Stimulated activated CD4-positive, alpha-beta T cell treated with anti-CD3 and anti-CD28 coated beads, Interleukin-4, amount 100 ng/mL, for 4 hours (primary cell): ENCODE data around the gene IL36A.

ENCODE experiments used
- DNase-seq, 2 experiments: peaks; one replicate each; pipeline ENCODE4 v3.0.0-alpha.2; 2020

Gene IL36A

DNA sequence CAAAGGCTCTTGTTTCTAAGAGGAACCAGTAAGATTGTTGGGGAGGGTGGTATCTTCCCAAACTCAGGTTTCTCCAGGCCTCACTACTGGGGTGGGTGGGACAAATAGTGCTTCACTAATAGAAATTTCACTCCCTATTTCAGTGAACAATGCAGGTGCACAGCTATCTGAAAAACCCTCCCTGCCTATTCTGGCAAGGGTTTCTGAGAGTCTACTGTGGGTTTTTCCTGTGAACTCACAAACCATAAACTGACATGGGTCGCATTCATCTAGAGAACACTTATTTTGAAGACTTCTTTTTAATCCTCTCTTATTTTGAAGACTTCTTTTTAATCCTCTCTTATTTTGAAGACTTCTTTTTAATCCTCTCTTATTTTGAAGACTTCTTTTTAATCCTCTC, 4.4 kb downstream of the IL36A start:
- DNase-seq: no peak

- no peak for DNase-seq
These were observed 4.8 kb downstream of the IL36A start for GRCh38 chr2:113010088-113010487.

DNA sequence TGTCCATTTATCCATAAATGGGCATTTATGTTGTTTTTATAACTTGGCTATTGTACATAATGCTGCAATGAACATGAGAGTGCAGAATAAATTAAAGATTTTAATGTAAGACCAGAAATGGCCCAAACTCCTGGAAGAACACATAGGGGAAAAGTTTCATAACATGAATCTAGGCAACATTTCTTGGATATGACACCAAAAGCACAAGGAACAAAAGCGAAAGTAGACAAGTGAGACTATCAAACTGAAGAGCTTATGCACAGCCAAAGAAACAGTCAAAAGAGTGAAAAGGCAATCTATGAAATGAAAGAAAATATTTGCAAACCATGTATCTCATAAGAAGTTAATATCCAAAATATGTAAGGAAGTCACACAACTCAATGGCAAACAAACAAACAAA, 5.8 kb downstream of the IL36A start:
- DNase-seq: no peak

- DNase-seq: no peak
These were observed 7.4 kb downstream of the IL36A start for GRCh38 chr2:113012436-113013335.

DNA sequence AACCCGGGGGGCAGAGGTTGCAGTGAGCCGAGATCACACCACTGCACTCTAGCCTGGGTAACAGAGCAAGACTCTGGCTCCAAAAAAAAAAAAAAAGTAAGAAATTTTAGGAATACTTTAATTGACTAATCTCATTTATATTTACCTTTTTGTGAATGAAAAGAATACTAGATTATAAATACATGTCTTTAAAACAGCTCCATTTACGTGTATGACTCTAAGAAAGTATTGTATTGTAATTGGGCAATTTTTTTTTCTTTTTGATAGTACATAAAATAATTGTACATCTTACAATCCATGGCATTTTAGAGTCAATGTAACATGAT, 8.0 kb downstream of the IL36A start:
- no peak for DNase-seq

- no peak for DNase-seq
These were observed 8.8 kb downstream of the IL36A start for GRCh38 chr2:113014067-113014466.

GRCh38 chr2:113015042-113015441, 9.8 kb downstream of the IL36A start:
- DNase-seq: no peak

GRCh38 chr2:113015655-113016054, 10.4 kb downstream of the IL36A start:
- DNase-seq: no peak

DNA sequence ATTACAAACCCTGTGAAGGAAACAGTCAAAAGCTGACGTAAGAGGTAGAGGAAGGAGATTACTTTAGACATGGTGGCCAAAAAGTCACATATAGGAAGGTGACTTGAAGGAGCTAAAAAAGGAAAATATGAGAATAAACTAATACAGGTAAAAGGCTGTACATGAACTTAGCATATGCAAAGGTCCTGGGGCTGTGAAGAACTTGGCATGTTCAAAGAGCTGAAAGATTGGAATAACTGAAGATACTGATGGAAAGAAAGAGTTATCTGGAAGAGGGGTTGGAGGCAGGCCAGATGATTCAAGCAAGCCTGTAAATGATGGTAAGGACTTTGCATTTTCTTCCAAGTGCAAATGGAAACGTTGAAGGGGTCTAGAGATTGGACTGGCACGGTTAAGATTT, 13.2 kb downstream of the IL36A start:
- DNase-seq: no peak

DNA sequence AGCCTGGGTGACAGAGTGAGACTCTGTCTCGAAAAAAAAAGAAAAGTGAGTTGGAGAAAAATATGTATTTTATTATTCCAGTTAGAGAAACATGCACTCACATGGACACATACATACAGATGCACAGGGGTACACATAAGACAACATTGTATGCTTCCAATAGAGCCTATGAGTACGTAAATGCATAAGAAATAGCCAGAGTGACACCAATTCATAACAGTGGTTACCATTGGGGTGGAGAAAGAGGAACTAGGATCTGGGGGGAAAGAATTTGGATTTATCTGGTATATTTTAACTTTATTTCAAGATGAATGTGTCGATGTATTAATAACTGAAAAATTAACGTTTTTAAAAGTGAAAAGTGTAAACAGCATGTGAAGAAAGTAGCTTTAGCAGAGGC, 16.1 kb downstream of the IL36A start:
- DNase-seq: no peak

- DNase-seq: no peak
These were observed 19.5 kb downstream of the IL36A start for GRCh38 chr2:113024764-113025163.

GRCh38 chr2:113025737-113026136, 20.5 kb downstream of the IL36A start:
- DNase-seq: no peak

GRCh38 chr2:113027691-113028090, 22.4 kb downstream of the IL36A start:
- DNase-seq: no peak

DNA sequence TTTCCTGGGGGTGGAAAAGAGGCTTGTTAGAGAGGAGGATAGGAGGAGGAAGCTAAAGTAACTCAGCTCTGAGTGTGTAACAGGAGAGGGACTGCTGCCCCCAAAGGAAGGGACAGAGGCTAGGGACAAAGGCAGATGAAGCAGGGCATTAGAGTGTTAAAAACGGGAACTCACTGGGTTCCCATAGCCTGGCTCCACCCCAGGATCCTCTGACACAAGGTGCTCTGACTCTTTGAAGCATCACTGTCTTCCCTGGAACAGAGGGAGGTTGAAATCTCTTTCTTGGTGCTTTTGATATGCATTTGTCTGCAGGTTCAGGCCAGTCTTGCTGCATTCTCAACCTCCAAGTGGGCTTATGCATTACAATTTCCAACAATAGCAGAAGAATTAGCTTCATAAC, 22.9 kb downstream of the IL36A start:
- DNase-seq: no peak

GRCh38 chr2:113032737-113033136, 27.5 kb downstream of the IL36A start:
- DNase-seq: no peak

DNA sequence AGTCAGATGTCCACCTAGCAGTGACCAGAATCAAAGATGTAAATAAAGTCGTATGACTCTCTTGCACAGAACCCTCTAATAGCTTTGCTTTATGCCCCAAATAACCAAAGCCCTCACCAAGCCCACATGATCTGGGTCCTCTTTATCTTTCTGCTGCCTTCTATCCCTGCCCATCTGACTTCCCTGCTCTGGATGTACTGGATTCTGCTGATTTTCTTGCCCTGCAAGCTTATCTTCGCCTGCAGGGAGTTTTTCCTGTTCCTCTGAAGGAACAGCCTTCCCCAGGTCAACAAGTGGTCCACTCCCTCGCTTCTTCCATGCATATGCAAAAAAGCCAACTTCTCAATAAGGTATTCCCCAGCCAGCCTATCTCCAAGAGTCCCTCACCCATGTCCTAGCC, 28.8 kb downstream of the IL36A start:
- no peak for DNase-seq

- DNase-seq: no peak
These were observed 31.5 kb downstream of the IL36A start for GRCh38 chr2:113036763-113037162.

DNA sequence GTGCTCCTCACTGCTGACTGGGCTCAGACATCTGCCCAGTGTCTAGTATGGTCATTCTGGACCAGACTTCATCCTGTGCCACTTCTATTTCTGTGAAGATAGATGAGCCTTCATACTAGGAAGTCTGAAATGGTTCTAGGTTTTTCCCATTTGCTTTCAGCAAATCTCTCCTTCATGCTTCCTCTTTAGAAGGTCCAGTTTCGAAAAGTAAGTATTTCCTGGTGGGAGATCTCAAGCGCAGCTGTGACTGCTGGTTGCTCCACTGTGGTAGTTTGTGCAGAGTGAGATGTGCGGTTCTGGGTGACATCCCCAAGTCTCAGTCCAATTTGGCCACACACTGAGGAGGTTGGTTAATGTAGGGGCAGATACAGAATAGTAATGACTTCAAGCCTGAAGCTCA, 33.0 kb downstream of the IL36A start:
- DNase-seq: no peak

DNA sequence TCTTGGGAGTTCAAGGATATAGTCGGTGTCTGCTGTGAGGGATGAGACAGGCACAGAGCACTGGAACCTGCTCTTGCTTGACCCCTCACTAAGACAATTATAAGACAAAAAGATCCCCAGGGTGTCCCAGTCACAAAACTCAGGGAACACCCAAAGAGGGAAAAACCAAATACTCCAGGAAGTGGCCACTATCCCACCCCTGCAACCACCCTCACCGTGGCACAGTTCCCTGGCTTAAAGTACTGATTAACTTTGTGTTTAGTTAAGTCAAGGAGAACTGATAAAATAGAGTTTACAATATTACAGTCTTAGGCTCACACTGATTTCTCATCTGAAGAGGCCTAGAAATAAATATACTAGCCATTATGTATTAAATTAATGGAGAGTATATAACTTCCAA, 33.9 kb downstream of the IL36A start:
- no peak for DNase-seq

- no peak for DNase-seq
These were observed 34.5 kb downstream of the IL36A start for GRCh38 chr2:113039719-113040118.

DNA sequence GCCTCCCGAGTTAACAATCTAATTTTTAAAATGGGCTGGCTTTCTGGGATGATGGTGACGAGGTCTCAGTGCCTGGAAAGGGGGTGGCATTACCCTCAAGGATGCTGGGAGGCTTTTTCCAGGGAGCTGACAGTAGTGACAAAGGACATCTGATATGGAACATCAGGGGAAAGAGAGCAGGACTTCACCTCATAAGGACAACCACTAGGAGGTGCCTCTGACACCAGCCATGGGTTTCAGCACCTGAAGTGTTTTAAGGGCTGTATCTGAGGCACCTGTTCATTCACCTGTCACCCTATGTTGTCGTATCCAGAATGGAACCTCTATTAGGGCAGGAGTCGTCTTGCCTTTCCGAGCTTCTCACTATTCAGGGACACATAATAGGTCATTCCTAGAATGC, 36.6 kb downstream of the IL36A start:
- DNase-seq: no peak

GRCh38 chr2:113046465-113046864, 41.2 kb downstream of the IL36A start:
- DNase-seq: no peak

- no peak for DNase-seq
These were observed 45.9 kb downstream of the IL36A start for GRCh38 chr2:113050921-113051895.

DNA sequence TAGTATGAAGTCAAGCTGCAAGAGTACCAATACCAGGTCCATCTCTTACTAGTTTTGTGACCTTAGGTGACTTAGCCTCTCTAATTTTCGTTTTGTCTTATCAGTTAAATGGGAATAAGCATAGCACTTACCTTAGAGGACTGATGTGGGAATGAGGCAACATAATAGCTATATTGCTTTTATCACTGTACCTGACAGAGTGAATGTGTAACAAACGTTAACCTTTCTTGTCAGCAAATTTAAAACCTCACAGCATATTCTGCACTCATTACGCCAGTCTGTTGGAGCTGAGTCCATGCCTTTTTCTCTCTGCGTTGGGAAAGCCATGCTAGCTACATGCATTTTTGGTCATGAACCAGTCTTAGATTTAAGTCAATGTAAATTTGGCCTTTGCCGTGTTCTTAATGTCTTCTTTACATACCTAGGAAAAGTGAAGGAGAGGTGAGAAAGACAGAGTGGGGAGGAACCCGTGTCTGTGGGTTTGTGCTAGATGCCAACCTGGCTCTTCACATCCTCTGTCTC, 47.2 kb downstream of the IL36A start, which contains the start of gene IL36B:
Gene IL36B (minus strand): TSS at position 472 of the 522 bp plus-strand sequence.
- DNase-seq: no peak
